Breast epithelium (tissue), 4 donors: ENCODE data around the gene EFHD2. TPM values are rescaled to one million over a fixed set of nuclear protein-coding genes. Genes with fewer than 3 reads are reported as not detected.

Experiments
- DNase-seq, 2 donors: peaks; one replicate each; pipeline ENCODE4 v3.0.0-alpha.2; 2019; ENCODE audit warnings: low spot score in 2 of 2
- H3K27ac ChIP-seq, 2 donors: fragments of 200-600 bp; sonication (generic) in 1 of 2; one replicate each; pipeline ENCODE4 v1.5.1; 2016 to 2019; ENCODE audit warnings: mild to moderate bottlenecking in 1 of 2
- H3K27me3 ChIP-seq, 2 donors: fragments of 200-600 bp; sonication (generic) in 1 of 2; one replicate each; pipeline versions ENCODE4 v1.5.1 to v1.6.0; 2017 to 2019; ENCODE audit warnings: control low read depth in 1 of 2, mild to moderate bottlenecking in 1 of 2
- H3K36me3 ChIP-seq: fragments of 200-600 bp; one replicate; pipeline ENCODE4 v1.5.1; 2019
- H3K4me1 ChIP-seq, 2 donors: fragments of 200-600 bp; sonication (generic); one replicate each; pipeline ENCODE4 v1.5.1; 2016 to 2019; ENCODE audit warnings: control low read depth in 1 of 2
- H3K4me3 ChIP-seq, 3 donors: fragments of 200-600 bp; sonication (generic); 1 replicate in 2 of 3; 2 replicates in 1 of 3; pipeline ENCODE4 v1.5.1; 2016 to 2019; ENCODE audit warnings: mild to moderate bottlenecking in 3 of 3, moderate library complexity in 2 of 3
- H3K9me3 ChIP-seq, 2 donors: fragments of 200-600 bp; sonication (generic) in 1 of 2; one replicate each; pipeline ENCODE4 v1.5.1; 2016 to 2019; ENCODE audit warnings: control low read depth in 1 of 2
- POLR2A ChIP-seq: fragments of 450-650 bp; IDR thresholded peaks from one replicate; pipeline ENCODE4 v1.6.1; 2016; ENCODE audit warnings: antibody characterized with exemption, mild to moderate bottlenecking, moderate library complexity
- POLR2AphosphoS5 ChIP-seq, 3 donors: sonication (generic); formaldehyde crosslinking; IDR thresholded peaks; one replicate each; pipeline ENCODE4 v1.6.1; 2017; ENCODE audit warnings: antibody characterized with exemption in 3 of 3
- intact Hi-C: fragments of 100-400 bp; cut with DNase I; formaldehyde crosslinking; loops from one replicate; pipeline ENCODE4 v1.15.1; 2023; ENCODE audit warnings: low total_unique reads
- total RNA-seq, 3 donors: library from RNA; depleted of rRNA; stranded (reverse); fragments of >200 nt; gene quantifications; one replicate each; pipeline ENCODE4 v1.1.0, GENCODE V29; 2016
- TF ChIP-seq, protein P1 (sequence below), 3 donors: fragments of 450-650 bp; IDR thresholded peaks; one replicate each; pipeline ENCODE4 v1.5.1; 2016 to 2017; ENCODE audit warnings: antibody characterized with exemption in 3 of 3, mild to moderate bottlenecking in 3 of 3, moderate library complexity in 3 of 3

Gene EFHD2
- total RNA-seq, 3 donors from 2014 or later: 24.9 to 43.9 (median 32.8) TPM

DNA sequence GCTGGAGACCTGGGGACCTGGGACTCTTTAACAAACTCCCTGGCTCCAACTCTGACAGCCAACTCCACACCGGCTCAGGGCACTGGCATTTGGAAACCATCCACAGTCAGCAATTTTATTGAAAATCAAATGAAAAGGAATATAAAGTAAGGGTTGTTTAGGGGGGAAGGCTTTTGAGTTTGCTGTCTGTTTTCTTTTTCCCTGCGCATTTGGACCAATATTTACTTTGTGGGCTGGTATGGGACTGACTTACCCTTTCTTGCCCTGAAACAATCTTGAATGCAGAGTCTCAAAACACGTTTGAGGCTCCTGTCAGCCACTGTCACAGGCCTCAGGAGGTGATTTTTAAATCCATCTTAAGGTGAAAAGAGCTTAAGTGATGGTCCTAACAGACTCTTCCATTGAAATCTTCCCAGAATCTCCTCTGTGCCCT is 15.4 kb upstream of the EFHD2 start:
- intact Hi-C loops: no loop called here
- no peak for DNase-seq
- Histone ChIP-seq H3K36me3 (no peaks in the 10 kb centered on the region), H3K27me3 (no peaks in the 10 kb centered on the region), H3K27ac (no peak overlapping the region), H3K9me3 (peaks cover 0 to 2% of the 10 kb centered on the region in 2 donors), H3K4me1 (no peaks in the 10 kb centered on the region), H3K4me3 (no peak overlapping the region)
- no peak for TF ChIP-seq POLR2A
- TF ChIP-seq, protein P1, sequence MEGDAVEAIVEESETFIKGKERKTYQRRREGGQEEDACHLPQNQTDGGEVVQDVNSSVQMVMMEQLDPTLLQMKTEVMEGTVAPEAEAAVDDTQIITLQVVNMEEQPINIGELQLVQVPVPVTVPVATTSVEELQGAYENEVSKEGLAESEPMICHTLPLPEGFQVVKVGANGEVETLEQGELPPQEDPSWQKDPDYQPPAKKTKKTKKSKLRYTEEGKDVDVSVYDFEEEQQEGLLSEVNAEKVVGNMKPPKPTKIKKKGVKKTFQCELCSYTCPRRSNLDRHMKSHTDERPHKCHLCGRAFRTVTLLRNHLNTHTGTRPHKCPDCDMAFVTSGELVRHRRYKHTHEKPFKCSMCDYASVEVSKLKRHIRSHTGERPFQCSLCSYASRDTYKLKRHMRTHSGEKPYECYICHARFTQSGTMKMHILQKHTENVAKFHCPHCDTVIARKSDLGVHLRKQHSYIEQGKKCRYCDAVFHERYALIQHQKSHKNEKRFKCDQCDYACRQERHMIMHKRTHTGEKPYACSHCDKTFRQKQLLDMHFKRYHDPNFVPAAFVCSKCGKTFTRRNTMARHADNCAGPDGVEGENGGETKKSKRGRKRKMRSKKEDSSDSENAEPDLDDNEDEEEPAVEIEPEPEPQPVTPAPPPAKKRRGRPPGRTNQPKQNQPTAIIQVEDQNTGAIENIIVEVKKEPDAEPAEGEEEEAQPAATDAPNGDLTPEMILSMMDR (IDR thresholded peaks at IDR 0.05): no peak
- no peak for TF ChIP-seq POLR2AphosphoS5 (IDR thresholded peaks at IDR 0.05)

GRCh38 chr1:15397236-15397635 is 12.5 kb upstream of the EFHD2 start:
- intact Hi-C loops: no loop called here
- no peak for DNase-seq
- TF ChIP-seq POLR2AphosphoS5 (IDR thresholded peaks at IDR 0.05) (no peak), POLR2A (no peak)
- TF ChIP-seq, protein P1 (IDR thresholded peaks at IDR 0.05): no peak
- no peaks in the 10 kb centered on the region for H3K4me1 ChIP-seq
- peaks cover 6 to 11% of the 10 kb centered on the region in 2 donors for H3K9me3 ChIP-seq
- H3K27me3 ChIP-seq: no peaks in the 10 kb centered on the region
- no peak overlapping the region for H3K27ac ChIP-seq
- no peak overlapping the region for H3K4me3 ChIP-seq
- H3K36me3 ChIP-seq: no peaks in the 10 kb centered on the region

DNA sequence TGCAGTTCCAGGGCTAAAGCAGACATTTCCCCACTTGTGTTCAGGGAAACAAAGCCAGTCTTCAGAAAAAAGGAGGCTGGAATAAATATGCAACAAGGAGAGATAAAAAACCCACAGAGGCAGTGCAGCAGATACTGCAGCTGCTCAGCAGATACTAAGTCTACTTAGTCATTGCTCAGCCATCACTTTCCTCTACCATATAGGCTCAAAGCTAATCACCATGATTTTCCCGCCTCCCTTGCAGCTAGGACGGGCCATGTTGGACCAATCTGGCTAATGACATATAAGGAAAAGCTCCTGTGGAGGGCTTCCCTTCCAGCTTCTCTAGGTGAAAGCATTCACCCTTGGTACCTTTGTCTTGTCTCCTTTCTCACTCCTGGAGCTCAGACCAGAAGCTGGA is 10.0 kb upstream of the EFHD2 start:
- H3K27ac ChIP-seq: peak overlapping the region in 1 of 2 donors; percentile 70
- intact Hi-C loops: no loop called here
- H3K36me3 ChIP-seq: no peaks in the 10 kb centered on the region
- no peaks in the 10 kb centered on the region for H3K27me3 ChIP-seq
- peaks cover 6 to 11% of the 10 kb centered on the region in 2 donors for H3K9me3 ChIP-seq
- DNase-seq: no peak
- TF ChIP-seq, protein P1 (IDR thresholded peaks at IDR 0.05): no peak
- no peak for TF ChIP-seq POLR2AphosphoS5 (IDR thresholded peaks at IDR 0.05)
- TF ChIP-seq POLR2A: no peak
- no peak overlapping the region for H3K4me3 ChIP-seq
- no peaks in the 10 kb centered on the region for H3K4me1 ChIP-seq

- no peaks in the 10 kb centered on the region for H3K27me3 ChIP-seq
- H3K4me1 ChIP-seq: no peaks in the 10 kb centered on the region
- intact Hi-C loops: no loop called here
- DNase-seq: peak in 1 of 2 donors; percentile 82
- H3K4me3 ChIP-seq: no peak overlapping the region
- H3K9me3 ChIP-seq: peaks cover 6 to 11% of the 10 kb centered on the region in 2 donors
- no peaks in the 10 kb centered on the region for H3K36me3 ChIP-seq
- TF ChIP-seq, protein P1 (IDR thresholded peaks at IDR 0.05): no peak
- TF ChIP-seq POLR2A (no peak), POLR2AphosphoS5 (IDR thresholded peaks at IDR 0.05) (no peak)
- peak overlapping the region; percentile 63 to 70 for H3K27ac ChIP-seq
These were observed 9.1 kb upstream of the EFHD2 start for GRCh38 chr1:15400627-15401026.

- peak overlapping the region; percentile 48 to 70 for H3K27ac ChIP-seq
- no peak overlapping the region for H3K4me3 ChIP-seq
- intact Hi-C loops: no loop called here
- peaks cover 6 to 11% of the 10 kb centered on the region in 2 donors for H3K9me3 ChIP-seq
- TF ChIP-seq POLR2AphosphoS5 (IDR thresholded peaks at IDR 0.05): no peak
- TF ChIP-seq, protein P1 (IDR thresholded peaks at IDR 0.05): no peak
- TF ChIP-seq POLR2A: no peak
- no peak for DNase-seq
- H3K4me1 ChIP-seq: no peaks in the 10 kb centered on the region
- no peaks in the 10 kb centered on the region for H3K27me3 ChIP-seq
- no peaks in the 10 kb centered on the region for H3K36me3 ChIP-seq
These were observed 8.2 kb upstream of the EFHD2 start for GRCh38 chr1:15401391-15402055.
